HK-2 (cell line): ENCODE results near the gene PCF11.
"Not testable (repeated sequence)": the region's sequence is repeated elsewhere in the genome, so short reads cannot be mapped to it uniquely, and the experiment has no call there.

Experiments
- DNase-seq: peaks from one replicate; pipeline ENCODE4 v3.0.0-alpha.2; 2018; ENCODE audit not compliant: unreplicated experiment

The PCF11 gene

GRCh38 chr11:83193315-83194280 is 36.7 kb downstream of the PCF11 start, which contains the start of gene ANKRD42:
TSS of gene ANKRD42 (plus strand) at chr11:83193712. CDS start at chr11:83194671, 959 bp downstream.
- peak; percentile 80 for DNase-seq

- peak; percentile 54 for DNase-seq
These were observed 37.6 kb downstream of the PCF11 start for GRCh38 chr11:83194281-83195142.

GRCh38 chr11:83195143-83195466 is 38.2 kb downstream of the PCF11 start:
- no peak for DNase-seq

- no peak for DNase-seq
These were observed 38.7 kb downstream of the PCF11 start for GRCh38 chr11:83195649-83196048.

GRCh38 chr11:83200035-83200434 is 43.1 kb downstream of the PCF11 start:
- DNase-seq = no peak

GRCh38 chr11:83205608-83206185 is 48.8 kb downstream of the PCF11 start:
- DNase-seq = no peak

GRCh38 chr11:83206221-83206620 is 49.3 kb downstream of the PCF11 start:
- no peak for DNase-seq

- DNase-seq = not testable (repeated sequence)
These were observed 49.9 kb downstream of the PCF11 start for GRCh38 chr11:83206771-83207382.

GRCh38 chr11:83219095-83219494 is 62.2 kb downstream of the PCF11 start:
- no peak for DNase-seq

- no peak for DNase-seq
These were observed 63.3 kb downstream of the PCF11 start for GRCh38 chr11:83220260-83220659.

- no peak for DNase-seq
These were observed 64.8 kb downstream of the PCF11 start for GRCh38 chr11:83221694-83222093.

- DNase-seq = no peak
These were observed 65.6 kb downstream of the PCF11 start for GRCh38 chr11:83222499-83222898.

GRCh38 chr11:83223457-83223856 is 66.5 kb downstream of the PCF11 start:
- no peak for DNase-seq

GRCh38 chr11:83235825-83236224 is 78.9 kb downstream of the PCF11 start:
- DNase-seq = no peak
